NB4 (cell line): ENCODE measurements around the gene SLC49A4.

Experiments
- DNase-seq: peaks from one replicate; pipeline ENCODE4 v3.0.0; 2010; ENCODE audit warnings: low read depth
- H3K4me3 ChIP-seq: one replicate; pipeline ENCODE4 v1.5.1; 2011; ENCODE audit warnings: mild to moderate bottlenecking, low read depth, low read length, moderate library complexity
- CTCF ChIP-seq: IDR thresholded peaks from one replicate; pipeline ENCODE4 v1.5.1; 2012; ENCODE audit warnings: low read depth, low read length
- MAX ChIP-seq: IDR thresholded peaks from 2 replicates; pipeline ENCODE4 v1.6.1; 2011; ENCODE audit warnings: low read depth, low read length
- MYC ChIP-seq: IDR thresholded peaks from 2 replicates; pipeline ENCODE4 v1.6.1; 2011; ENCODE audit warnings: low read depth, low read length
- POLR2A ChIP-seq: IDR thresholded peaks from 2 replicates; pipeline ENCODE4 v1.6.1; 2011; ENCODE audit warnings: mild to moderate bottlenecking; ENCODE audit not compliant: insufficient read length; ENCODE audit errors: extremely low read depth

Gene SLC49A4

GRCh38 chr3:122926322-122926721, 131.5 kb downstream of the SLC49A4 start:
- no peak for DNase-seq
- no peak for TF ChIP-seq MAX
- no peak for TF ChIP-seq POLR2A
- no peak for TF ChIP-seq CTCF
- no peak for TF ChIP-seq MYC
- no peak overlapping the region for H3K4me3 ChIP-seq

GRCh38 chr3:122926811-122927210, 131.9 kb downstream of the SLC49A4 start:
- TF ChIP-seq MAX = no peak
- no peak for TF ChIP-seq POLR2A
- TF ChIP-seq MYC = no peak
- TF ChIP-seq CTCF = no peak
- H3K4me3 ChIP-seq = no peak overlapping the region
- no peak for DNase-seq

- DNase-seq = no peak
- no peak overlapping the region for H3K4me3 ChIP-seq
- TF ChIP-seq POLR2A (no peak), MAX (no peak), CTCF (no peak), MYC (no peak)
Measured at GRCh38 chr3:122927726-122928125, 132.9 kb downstream of the SLC49A4 start.

GRCh38 chr3:122928396-122929187, 133.7 kb downstream of the SLC49A4 start:
- DNase-seq = no peak
- no peak overlapping the region for H3K4me3 ChIP-seq
- TF ChIP-seq POLR2A = no peak
- no peak for TF ChIP-seq MYC
- TF ChIP-seq CTCF = no peak
- TF ChIP-seq MAX = no peak

- TF ChIP-seq CTCF (no peak), MYC (no peak), MAX (no peak), POLR2A (no peak)
- no peak for DNase-seq
- no peak overlapping the region for H3K4me3 ChIP-seq
Measured at GRCh38 chr3:122929188-122930062, 134.6 kb downstream of the SLC49A4 start.
